H9 (cell line): ENCODE data around the gene SUMO1. TPM values are rescaled to one million over a fixed set of nuclear protein-coding genes. Genes with fewer than 3 reads are reported as not detected.

Source experiments
- DNase-seq: peaks from one replicate; pipeline ENCODE4 v3.0.0-alpha.2; 2017
- H2AFZ ChIP-seq: one replicate; pipeline ENCODE4 v1.6.1; 2013; ENCODE audit warnings: mild to moderate bottlenecking, low read length, control low read depth, moderate library complexity
- H2AK5ac ChIP-seq: 2 replicates; pipeline ENCODE4 v1.6.1; 2013; ENCODE audit warnings: low read length, control low read depth, mixed read lengths; ENCODE audit not compliant: insufficient read length
- H2BK120ac ChIP-seq: one replicate; pipeline ENCODE4 v1.6.1; 2013; ENCODE audit warnings: low read depth, mild to moderate bottlenecking, low read length, control low read depth, inconsistent platforms; ENCODE audit not compliant: poor library complexity, severe bottlenecking
- H2BK12ac ChIP-seq: 2 replicates; pipeline ENCODE4 v1.6.1; 2013; ENCODE audit warnings: low read length, control low read depth, mixed read lengths, low read depth; ENCODE audit not compliant: insufficient read length
- H2BK15ac ChIP-seq: 2 replicates; pipeline ENCODE4 v1.6.1; 2013; ENCODE audit warnings: low read depth, low read length, control low read depth
- H2BK20ac ChIP-seq: one replicate; pipeline ENCODE4 v1.6.1; 2013; ENCODE audit warnings: low read depth, mild to moderate bottlenecking, low read length, control low read depth, inconsistent platforms; ENCODE audit not compliant: poor library complexity, severe bottlenecking
- H2BK5ac ChIP-seq: 2 replicates; pipeline ENCODE4 v1.6.1; 2013; ENCODE audit warnings: low read length, control low read depth, mixed read lengths; ENCODE audit not compliant: insufficient read length
- H3K14ac ChIP-seq: 2 replicates; pipeline ENCODE4 v1.6.1; 2013; ENCODE audit warnings: low read length, control low read depth; ENCODE audit not compliant: insufficient read depth
- H3K18ac ChIP-seq: 2 replicates; pipeline ENCODE4 v1.6.1; 2013; ENCODE audit warnings: low read depth, mild to moderate bottlenecking, mixed read lengths, low read length, control low read depth; ENCODE audit not compliant: insufficient read length
- H3K23ac ChIP-seq: 2 replicates; pipeline ENCODE4 v1.6.1; 2013; ENCODE audit warnings: low read length, control low read depth, mixed read lengths, low read depth; ENCODE audit not compliant: insufficient read length
- H3K23me2 ChIP-seq: 2 replicates; pipeline ENCODE4 v1.6.1; 2013; ENCODE audit warnings: low read depth, mild to moderate bottlenecking, mixed read lengths, low read length, control low read depth; ENCODE audit not compliant: insufficient read length, poor library complexity, severe bottlenecking
- H3K27ac ChIP-seq: 2 replicates; pipeline ENCODE4 v1.5.1; 2013; ENCODE audit warnings: low read length, control low read depth, mixed read lengths, low read depth; ENCODE audit not compliant: insufficient read length
- H3K27me3 ChIP-seq: 2 replicates; pipeline ENCODE4 v1.6.1; 2013; ENCODE audit warnings: low read length, control low read depth, inconsistent platforms; ENCODE audit not compliant: insufficient read depth
- H3K4ac ChIP-seq: 2 replicates; pipeline ENCODE4 v1.6.1; 2013; ENCODE audit warnings: low read depth, mild to moderate bottlenecking, control low read depth, inconsistent platforms, low read length, moderate library complexity
- H3K4me1 ChIP-seq: 2 replicates; pipeline ENCODE4 v1.6.1; 2013; ENCODE audit warnings: low read length, control low read depth, inconsistent platforms; ENCODE audit not compliant: insufficient read depth
- H3K4me2 ChIP-seq: 2 replicates; pipeline ENCODE4 v1.6.1; 2013; ENCODE audit warnings: low read length, control low read depth, mixed read lengths; ENCODE audit not compliant: insufficient read length, insufficient read depth
- H3K56ac ChIP-seq: 2 replicates; pipeline ENCODE4 v1.6.1; 2013; ENCODE audit warnings: low read depth, mild to moderate bottlenecking, mixed read lengths, low read length, control low read depth; ENCODE audit not compliant: insufficient read length
- H3K79me1 ChIP-seq: 2 replicates; pipeline ENCODE4 v1.6.1; 2013; ENCODE audit warnings: low read depth, mild to moderate bottlenecking, moderate library complexity, low read length, control low read depth, inconsistent platforms; ENCODE audit not compliant: insufficient read depth, poor library complexity, severe bottlenecking
- H3K79me2 ChIP-seq: 2 replicates; pipeline ENCODE4 v1.6.1; 2013; ENCODE audit warnings: low read length, control low read depth, inconsistent platforms; ENCODE audit not compliant: insufficient read depth
- H3K9ac ChIP-seq: 2 replicates; pipeline ENCODE4 v1.6.1; 2013; ENCODE audit warnings: low read length, control low read depth, mixed read lengths; ENCODE audit not compliant: insufficient read length; ENCODE audit errors: extremely low read depth
- H3K9me3 ChIP-seq: one replicate; pipeline ENCODE4 v1.6.1; 2013; ENCODE audit warnings: low read depth, low read length, inconsistent platforms; ENCODE audit not compliant: control insufficient read depth
- H3T11ph ChIP-seq: one replicate; pipeline ENCODE4 v1.6.1; 2013; ENCODE audit warnings: mild to moderate bottlenecking, low read length, control low read depth, inconsistent platforms
- H4K20me1 ChIP-seq: one replicate; pipeline ENCODE4 v1.6.1; 2013; ENCODE audit not compliant: control insufficient read depth, insufficient read length, insufficient read depth
- H4K5ac ChIP-seq: 2 replicates; pipeline ENCODE4 v1.6.1; 2013; ENCODE audit warnings: low read depth, mild to moderate bottlenecking, mixed read lengths, low read length, control low read depth; ENCODE audit not compliant: insufficient read length
- H4K8ac ChIP-seq: replicated peaks from 2 replicates; pipeline ENCODE4 v1.6.1; 2013; ENCODE audit warnings: low read length, control low read depth, mixed read lengths, low read depth; ENCODE audit not compliant: insufficient read length
- H4K91ac ChIP-seq: 2 replicates; pipeline ENCODE4 v1.6.1; 2013; ENCODE audit warnings: low read depth, mild to moderate bottlenecking, moderate library complexity, mixed read lengths, low read length, control low read depth; ENCODE audit not compliant: insufficient read length
- H3K27ac Mint-ChIP-seq, 3 experiments: 2 replicates in 2 of 3; 3 replicates in 1 of 3; pipeline ENCODE4 v1.8.0; 2020 to 2021; ENCODE audit warnings: mixed read lengths in 3 of 3, mild to moderate bottlenecking in 1 of 3, moderate library complexity in 1 of 3
- H3K27me3 Mint-ChIP-seq: 2 replicates; pipeline ENCODE4 v1.8.0; 2021; ENCODE audit warnings: low read depth, mild to moderate bottlenecking, moderate library complexity, mixed read lengths
- H3K36me3 Mint-ChIP-seq, 3 experiments: 2 replicates in 2 of 3; 3 replicates in 1 of 3; pipeline ENCODE4 v1.8.0; 2020 to 2021; ENCODE audit warnings: low read depth in 3 of 3, mixed read lengths in 3 of 3; ENCODE audit not compliant: insufficient read depth in 1 of 3
- H3K4me1 Mint-ChIP-seq, 2 experiments: 2 replicates each; pipeline ENCODE4 v1.8.0; 2020; ENCODE audit warnings: mixed read lengths in 2 of 2
- H3K4me3 Mint-ChIP-seq, 2 experiments: 2 replicates in 1 of 2; 3 replicates in 1 of 2; pipeline ENCODE4 v1.8.0; 2020 to 2021; ENCODE audit warnings: mild to moderate bottlenecking in 2 of 2, mixed read lengths in 2 of 2, moderate library complexity in 1 of 2
- H3K9me3 Mint-ChIP-seq, 2 experiments: 2 replicates in 1 of 2; 3 replicates in 1 of 2; pipeline ENCODE4 v1.8.0; 2020; ENCODE audit warnings: mild to moderate bottlenecking in 2 of 2, mixed read lengths in 2 of 2, moderate library complexity in 1 of 2
- CTCF ChIP-seq: fragments of 200-600 bp; sonication (generic); conservative IDR thresholded peaks from 3 replicates; pipeline ENCODE4 v1.8.0; 2021; ENCODE audit warnings: antibody characterized with exemption, mild to moderate bottlenecking
- WGBS: extraction: QIAGEN DNeasy Blood & Tissue Kit; methylation state at CpG from one replicate; pipeline ENCODE4 v1.1.7; 2013; ENCODE audit warnings: missing lambda C conversion rate, low lambda C conversion rate, mixed read lengths; ENCODE audit not compliant: insufficient read length; ENCODE audit errors: extremely low coverage; 5-methylcytosine and 5-hydroxymethylcytosine counted together
- total RNA-seq: library from RNA; stranded (reverse); gene quantifications from 2 replicates; pipeline ENCODE4 v1.2.1, GENCODE V29; 2021

SUMO1 gene
- total RNA-seq, 1 experiment from 2014 or later, result 206 TPM

GRCh38 chr2:202184557-202184956 is 53.8 kb downstream of the SUMO1 start:
- H3K27ac ChIP-seq, result no peak overlapping the region
- no peak overlapping the region for H2BK12ac ChIP-seq
- no peak for DNase-seq
- no peaks in the 10 kb centered on the region for H3K79me1 ChIP-seq
- H2BK15ac ChIP-seq, result no peak overlapping the region
- Mint-ChIP-seq H3K36me3 (no peaks in the 10 kb centered on the region), H3K27ac (no peak overlapping the region), H3K4me3 (no peak overlapping the region), H3K9me3 (no peaks in the 10 kb centered on the region), H3K27me3 (no peaks in the 10 kb centered on the region), H3K4me1 (0 out of 4 replicates have a peak, but pooled peaks cover 0 to 3% of the 10 kb centered on the region in 2 experiments)
- H3K23ac ChIP-seq, result no peak overlapping the region
- no peak overlapping the region for H2BK5ac ChIP-seq
- TF ChIP-seq CTCF, result no peak
- no peaks in the 10 kb centered on the region for H3K79me2 ChIP-seq
- no peak overlapping the region for H4K91ac ChIP-seq
- H2BK120ac ChIP-seq, result no peak overlapping the region
- H4K8ac ChIP-seq, result no peak overlapping the region
- H3T11ph ChIP-seq, result no peak overlapping the region
- H2AK5ac ChIP-seq, result no peak overlapping the region
- no peak overlapping the region for H2AFZ ChIP-seq
- no peaks in the 10 kb centered on the region for H3K27me3 ChIP-seq
- H3K56ac ChIP-seq, result no peak overlapping the region
- H3K4ac ChIP-seq, result no peak overlapping the region
- WGBS, result no CpG with 5 or more reads among the region's 2 CpGs
- H2BK20ac ChIP-seq, result no peak overlapping the region
- no peak overlapping the region for H3K4me2 ChIP-seq
- no peak overlapping the region for H3K9ac ChIP-seq
- H4K20me1 ChIP-seq, result no peaks in the 10 kb centered on the region
- H3K23me2 ChIP-seq, result no peaks in the 10 kb centered on the region
- H3K9me3 ChIP-seq, result no peaks in the 10 kb centered on the region
- no peak overlapping the region for H3K18ac ChIP-seq
- no peaks in the 10 kb centered on the region for H3K4me1 ChIP-seq
- no peak overlapping the region for H4K5ac ChIP-seq
- no peak overlapping the region for H3K14ac ChIP-seq
